HG03439 (cell line): ENCODE results near the gene NKAIN2.
"Not testable (repeated sequence)": the region's sequence is repeated elsewhere in the genome, so short reads cannot be mapped to it uniquely, and the experiment has no call there.

Experiments
- ATAC-seq: cut with Tn5 transposase; IDR thresholded peaks from one replicate; pipeline ENCODE4 v1.9.1; 2021; ENCODE audit warnings: mild to moderate bottlenecking, moderate library complexity; ENCODE audit not compliant: unreplicated experiment

NKAIN2 gene

DNA sequence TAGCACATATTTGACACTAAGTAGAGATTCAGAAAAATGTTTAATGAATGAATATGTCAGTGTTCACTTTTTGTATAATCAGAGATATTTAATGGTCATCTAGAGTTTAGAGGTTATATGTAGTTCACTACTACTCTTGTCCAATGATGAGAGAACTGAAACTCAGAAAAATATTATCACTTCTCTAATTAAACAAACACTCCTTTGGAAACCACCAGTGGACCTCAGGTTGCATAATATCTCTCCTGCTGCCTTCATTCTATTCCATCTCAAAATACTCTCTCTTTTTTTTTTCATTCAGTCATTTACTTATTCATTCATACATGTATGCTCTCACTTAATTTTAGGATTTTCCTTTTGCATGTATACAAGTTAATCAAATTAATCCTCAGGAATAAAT, 735.4 kb downstream of the NKAIN2 start:
- no peak for ATAC-seq

DNA sequence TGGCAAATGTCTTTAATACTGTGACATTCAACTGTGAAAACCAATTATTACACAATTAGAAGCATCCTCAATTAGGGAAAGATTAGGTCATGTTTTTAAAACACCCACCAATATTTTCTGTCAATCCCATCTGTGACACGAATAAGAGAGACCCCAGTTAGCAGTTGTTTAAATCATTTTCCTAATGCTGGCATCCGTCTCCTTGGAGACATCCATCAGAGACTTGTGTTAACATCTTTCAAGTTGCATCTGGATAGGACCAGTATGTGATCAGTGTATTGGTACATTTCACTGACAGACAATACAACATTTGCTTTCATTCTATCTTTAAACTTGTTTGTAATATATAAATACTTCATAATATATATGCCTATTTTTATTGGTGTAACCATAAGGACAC, 737.9 kb downstream of the NKAIN2 start:
- ATAC-seq, result no peak

DNA sequence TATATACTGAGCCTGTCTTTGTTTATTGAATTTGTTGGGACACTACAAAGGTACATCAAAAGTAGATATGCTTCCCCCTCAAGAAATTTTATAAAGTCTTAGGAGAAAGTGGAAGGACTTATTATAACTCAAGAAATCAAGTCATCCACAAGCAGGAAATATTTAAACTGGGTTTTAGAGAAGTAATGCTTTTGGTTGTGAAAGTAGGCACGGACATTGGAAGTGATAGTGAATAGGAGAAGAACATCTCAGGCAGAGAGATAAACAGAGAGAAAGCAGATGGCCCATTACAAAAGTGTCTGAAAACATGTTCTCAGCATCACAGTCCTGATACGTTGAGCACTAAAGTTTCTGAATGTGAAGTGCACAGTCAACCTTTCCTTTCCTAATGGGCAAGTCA, 742.9 kb downstream of the NKAIN2 start:
- ATAC-seq, result no peak

DNA sequence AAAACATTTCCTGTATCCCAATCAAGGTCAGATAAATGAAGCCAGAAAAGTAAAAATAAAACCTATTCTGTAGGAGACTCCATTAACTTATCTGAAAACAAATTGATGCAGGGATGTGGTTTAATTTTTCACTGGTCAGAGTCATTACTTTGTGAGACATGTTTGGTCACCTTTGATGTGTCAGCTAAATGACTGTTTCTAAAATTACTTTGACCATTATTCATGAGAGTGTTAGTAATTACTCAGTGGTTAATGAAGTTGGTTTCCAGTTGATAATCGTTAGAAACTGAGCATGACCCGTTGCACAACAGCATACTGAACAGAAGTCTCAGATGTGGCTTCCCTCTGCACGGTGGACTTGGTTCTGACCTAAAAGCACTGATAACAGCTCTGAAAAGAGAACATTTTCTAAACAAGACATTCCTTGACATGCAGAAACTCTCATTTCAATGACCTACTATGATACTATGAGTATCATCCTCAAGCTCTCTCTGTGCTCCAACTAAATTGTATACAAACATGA, 748.1 kb downstream of the NKAIN2 start:
- no peak for ATAC-seq

DNA sequence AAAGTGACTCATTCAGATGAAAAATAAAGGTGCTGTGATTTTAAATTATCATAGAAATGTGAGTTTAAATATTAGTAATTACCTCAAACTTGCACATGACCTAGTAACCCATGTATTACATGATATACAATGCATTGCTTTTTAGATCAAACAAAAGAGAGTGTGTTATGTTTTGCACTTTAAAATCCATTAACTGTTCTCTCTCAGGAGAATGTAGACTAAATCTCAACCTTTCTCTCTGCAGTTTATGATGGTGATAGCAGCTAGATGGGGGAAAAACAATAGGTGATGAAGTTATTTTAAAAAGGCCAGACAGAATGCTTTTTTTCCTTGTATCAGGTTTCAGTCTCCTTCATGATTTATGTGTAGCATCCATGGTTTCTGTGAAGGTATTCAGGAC, 754.2 kb downstream of the NKAIN2 start:
- no peak for ATAC-seq

DNA sequence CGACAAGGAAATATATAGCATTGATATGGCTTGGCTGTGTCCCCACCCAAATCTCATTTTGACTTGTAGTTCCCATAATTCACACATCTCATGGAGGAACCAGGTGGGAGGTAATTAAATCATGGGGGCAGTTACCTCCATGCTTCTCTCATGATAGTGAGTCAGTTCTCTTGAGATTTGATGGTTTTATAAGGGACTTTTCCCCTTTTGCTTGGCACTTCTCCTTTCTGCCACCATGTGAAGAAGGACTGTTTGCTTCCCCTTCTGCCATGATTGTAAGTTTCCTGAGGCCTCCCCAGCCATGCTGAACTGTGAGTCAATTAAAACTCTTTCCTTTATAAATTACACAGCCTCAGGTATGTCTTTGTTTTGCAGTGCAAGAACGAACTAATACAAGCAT, 756.4 kb downstream of the NKAIN2 start:
- ATAC-seq, result not testable (repeated sequence)

DNA sequence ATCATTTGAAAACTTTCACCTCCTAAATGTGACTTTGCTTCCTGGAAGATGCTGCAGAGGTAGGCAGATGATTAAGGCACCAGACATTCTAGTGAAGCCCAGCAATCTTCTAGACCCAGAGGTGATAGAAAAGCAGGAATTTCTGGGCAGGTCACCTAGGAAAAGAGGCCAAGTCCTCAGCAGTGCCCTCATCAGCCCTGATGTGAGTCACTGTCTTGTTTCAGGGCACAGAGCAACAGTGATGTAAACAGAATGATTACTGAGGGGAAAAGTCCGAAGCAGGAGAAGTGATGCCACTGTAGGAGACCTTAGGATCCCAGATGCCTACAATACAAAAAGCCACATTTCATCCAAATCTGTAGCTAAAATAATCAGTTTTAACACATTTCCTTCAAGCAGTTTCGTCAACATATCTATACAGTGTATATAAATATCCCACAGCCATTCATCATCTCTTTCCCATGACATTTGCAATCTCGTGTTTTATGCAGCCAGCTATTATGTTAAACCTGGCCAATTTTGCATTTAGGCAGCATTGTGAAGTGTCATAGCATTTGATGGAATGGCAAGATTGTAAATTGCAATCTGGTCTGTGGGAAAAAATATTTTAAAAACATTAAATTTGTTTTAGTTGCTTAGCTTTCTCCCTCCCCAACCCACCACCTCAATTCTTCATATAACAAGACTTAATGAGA, 757.4 kb downstream of the NKAIN2 start:
- no peak for ATAC-seq

DNA sequence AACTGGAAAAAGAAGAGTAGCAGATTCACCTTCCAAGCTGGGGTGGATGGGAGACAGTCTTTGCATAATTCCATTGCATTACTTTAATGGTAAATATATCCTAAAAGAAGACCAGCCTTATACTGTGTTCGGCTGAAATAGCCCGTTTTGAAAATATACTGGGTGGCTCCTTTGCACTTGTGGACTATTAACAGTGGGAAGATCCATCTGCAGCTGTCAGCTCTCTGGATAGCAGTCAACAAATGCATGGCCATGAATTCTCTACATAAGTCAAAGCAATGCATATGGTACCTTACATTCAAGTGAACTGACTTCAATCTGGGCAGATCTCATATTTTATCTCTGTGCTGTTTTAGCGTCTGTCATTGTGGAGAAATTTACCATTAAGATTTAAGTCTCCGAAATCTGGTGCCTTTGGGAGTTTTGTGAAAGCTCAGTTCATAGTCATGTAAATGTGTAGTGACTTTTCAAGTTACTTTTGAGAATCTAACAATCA, 758.0 kb downstream of the NKAIN2 start:
- no peak for ATAC-seq

DNA sequence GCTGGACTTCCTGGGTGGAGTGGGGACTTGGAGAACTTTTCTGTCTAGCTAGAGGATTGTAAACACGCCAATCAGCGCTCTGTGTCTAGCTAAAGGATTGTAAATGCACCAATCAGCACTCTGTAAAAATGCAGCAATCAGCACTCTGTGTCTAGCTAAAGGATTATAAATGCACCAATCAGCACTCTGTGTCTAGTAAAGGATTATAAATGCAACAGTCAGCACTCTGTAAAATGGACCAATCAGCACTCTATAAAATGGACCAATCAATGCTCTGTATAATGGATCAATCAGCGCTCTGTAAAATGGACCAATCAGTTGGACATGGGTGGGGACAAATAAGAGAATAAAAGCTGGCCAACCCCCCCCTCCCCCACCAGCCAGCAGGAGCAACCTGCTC, 760.5 kb downstream of the NKAIN2 start:
- ATAC-seq, result not testable (repeated sequence)

DNA sequence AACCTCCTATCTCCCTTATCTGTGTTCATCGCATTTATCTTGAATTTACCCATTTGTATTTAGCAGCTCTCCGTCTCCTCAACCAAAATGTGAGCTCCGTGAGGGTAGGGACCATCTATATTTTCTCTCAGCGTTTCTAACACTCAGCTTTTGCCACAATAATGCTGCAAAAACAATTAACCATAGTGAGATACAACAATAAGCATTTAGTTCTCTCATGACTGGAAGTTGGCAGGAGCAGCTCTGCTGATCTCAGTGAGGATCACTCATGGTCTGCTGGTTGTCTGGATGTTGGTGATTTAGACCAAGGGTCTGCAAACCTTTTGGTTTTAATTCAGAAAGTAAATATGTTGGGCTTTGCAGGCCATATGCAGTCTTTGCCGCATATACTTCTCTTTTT, 763.7 kb downstream of the NKAIN2 start:
- no peak for ATAC-seq

DNA sequence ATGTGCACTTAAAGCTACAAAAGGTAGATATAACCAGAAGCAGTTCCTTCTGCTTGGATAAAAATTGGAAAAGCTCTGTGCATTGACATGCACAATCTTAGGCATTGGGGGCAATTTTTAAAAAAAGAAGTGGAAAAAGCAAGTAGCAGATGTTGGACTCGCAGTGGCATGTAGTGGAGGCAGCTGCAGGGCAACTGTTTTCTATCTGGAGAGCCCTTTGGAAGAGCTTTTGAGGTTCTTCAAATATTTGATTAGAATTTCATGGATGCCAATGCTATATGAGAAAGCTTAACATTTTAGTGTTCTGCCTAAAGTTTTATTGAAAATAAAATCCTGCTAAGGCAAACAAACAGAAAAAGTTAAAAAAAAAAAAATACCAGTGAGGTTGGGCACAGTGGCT, 770.3 kb downstream of the NKAIN2 start:
- ATAC-seq, result no peak

DNA sequence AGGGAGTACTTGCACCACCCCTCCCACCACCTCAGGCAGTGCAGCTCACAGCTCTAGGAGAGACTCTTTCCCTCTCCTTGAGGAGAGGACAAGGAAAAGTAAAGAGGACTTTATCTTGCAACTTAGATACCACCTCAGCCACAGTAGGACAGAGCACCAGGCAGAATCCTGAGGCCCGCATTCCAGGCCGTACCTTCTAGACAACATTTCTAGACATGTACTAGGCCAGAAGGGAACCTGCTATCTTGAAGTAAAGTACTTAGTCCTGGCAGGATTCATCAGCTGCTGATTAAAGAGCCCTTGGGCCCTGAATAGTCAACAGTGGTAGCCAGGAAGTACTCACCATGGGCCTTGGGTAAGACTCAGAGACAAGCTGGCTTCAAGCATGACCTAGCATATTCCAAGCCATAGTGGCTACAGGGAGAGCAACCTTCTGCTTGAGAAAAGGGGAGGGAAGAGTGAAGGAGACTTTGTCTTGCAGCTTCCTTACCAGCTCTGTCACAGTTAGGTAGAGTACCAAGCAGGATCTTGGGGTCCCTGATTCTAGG, 774.1 kb downstream of the NKAIN2 start:
- ATAC-seq, result no peak

DNA sequence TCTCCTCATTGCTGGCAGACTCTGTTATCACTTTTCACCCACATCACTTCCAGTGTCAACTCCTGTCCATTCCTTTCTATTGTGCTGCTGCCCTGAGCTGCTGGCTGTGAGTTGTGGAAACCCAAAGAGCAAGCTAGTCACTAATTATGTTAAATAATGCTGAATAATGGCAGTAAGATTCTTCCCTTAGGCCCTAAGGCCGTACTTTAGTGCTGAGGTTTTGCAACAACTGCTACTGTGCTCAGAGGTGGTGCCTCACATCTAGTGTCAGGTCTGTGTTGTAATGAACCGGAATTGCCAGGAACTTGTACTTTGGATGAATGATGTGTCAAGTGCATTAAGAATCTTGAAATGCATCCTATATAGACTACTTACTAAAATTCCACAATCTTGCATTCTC, 786.3 kb downstream of the NKAIN2 start:
- no peak for ATAC-seq

DNA sequence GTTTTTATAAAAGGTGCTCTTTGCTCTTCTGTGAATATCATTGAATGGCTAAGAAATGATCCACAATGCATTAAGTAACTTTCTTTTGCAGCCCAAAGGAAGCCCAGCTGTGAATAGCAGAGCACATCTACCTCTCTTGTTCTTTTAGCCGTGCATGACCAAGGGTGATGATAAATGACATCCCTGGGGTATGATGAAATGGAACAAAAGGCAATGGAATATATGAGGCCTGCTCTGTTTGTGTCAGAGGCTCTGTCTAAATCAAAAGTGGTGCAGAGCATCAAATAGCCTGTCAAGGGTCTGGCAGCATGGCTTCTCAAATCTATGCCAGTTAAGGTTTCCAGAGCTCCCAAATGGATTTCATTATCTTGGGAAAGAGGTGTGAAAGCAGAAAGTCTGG, 796.0 kb downstream of the NKAIN2 start:
- ATAC-seq, result no peak

DNA sequence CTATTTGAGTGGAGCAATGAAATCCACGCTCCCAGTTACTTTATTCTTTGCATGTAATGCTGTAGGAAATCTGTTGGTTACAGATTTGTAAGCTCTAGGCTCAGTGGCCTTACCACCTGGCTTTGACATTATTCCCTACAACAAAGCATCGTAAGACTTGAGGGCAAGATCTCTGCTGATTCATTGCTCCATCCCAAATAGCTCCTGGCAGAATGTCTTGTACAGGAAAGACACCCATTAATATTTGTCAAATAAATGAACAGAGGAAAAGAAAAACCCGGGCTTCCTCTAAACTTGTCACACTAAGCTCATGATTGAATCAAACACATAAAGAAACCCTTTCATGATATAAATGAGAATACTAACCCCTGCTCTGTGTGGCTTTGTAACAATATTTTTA, 801.1 kb downstream of the NKAIN2 start:
- no peak for ATAC-seq

DNA sequence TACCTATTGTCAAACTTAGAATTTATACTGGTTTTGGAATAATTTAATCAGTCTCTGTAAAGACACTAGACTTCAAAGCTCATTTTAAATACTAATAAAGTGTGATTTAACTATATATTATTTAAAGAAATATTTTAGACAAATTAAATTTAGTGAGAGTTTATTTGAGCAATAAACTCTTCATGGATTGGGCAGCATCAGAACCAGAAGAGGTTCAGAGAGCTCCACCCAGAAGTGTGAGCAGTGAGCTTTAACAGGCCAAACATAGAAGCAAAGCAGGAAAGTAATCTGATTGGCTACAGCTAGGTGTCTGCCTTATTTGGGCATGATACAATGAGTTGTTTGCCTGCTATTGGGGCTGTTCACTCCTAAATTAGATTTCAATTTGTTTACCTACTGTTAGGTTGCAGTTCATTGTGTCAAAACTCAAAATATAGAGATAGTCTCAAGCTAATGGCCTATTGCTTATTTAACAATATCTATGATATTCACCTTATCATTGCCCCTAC, 803.5 kb downstream of the NKAIN2 start:
- no peak for ATAC-seq

DNA sequence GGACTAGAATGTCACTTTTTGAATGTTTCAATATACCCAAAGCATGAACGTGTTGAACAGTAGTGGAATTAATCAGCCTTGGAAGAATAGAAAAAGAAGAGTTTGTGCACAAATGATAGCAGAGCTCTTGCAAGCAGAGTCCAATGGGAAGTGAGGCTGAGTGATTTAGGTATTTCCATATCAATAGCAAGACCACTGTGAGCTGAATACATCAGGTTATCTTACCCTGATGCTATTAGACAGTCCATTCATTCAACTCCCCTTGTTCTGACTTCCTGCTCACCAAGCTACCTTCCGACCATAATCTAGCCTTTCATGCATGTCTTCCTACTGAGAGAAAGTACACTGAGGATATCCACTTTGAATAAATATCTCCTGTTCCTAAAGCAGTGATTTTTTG, 809.4 kb downstream of the NKAIN2 start:
- ATAC-seq, result no peak

DNA sequence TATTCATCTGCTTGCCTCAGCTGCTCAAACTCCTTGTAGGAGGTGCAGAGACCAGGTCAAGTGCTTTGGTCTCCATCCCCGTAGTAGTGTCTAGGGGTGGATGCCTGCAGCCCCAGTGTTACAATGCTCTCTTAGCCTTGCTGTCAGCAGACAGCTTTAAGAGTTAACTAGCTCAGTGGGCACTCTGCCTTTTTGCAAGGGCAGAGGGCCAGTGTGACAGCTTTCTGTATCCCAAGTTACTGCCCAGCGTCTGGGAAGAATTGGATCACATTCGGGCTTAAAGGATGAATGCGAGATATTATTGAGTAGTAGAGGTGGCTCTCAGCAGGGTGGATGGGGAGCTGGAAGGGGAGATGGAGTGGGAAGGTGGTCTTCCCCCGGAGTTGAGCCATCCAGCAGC, 818.7 kb downstream of the NKAIN2 start:
- no peak for ATAC-seq

DNA sequence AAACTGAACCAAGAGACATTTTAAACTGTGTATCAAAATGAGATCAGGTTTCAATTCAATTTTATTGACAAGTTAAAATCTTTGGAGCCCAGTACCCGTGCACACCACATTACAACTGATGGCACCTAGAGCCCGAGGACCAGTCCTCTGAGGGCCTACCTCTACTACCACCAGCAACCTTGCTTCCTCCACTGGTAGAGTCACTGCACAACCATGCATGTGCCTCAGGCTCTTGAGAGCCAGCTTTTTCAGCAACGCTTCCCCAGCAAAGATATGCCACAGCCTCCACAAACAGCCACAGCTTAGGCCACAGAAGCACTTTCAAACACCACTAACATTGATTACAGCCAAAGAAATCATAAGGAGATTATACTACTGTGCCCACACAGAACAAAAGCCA, 830.0 kb downstream of the NKAIN2 start:
- ATAC-seq, result no peak

DNA sequence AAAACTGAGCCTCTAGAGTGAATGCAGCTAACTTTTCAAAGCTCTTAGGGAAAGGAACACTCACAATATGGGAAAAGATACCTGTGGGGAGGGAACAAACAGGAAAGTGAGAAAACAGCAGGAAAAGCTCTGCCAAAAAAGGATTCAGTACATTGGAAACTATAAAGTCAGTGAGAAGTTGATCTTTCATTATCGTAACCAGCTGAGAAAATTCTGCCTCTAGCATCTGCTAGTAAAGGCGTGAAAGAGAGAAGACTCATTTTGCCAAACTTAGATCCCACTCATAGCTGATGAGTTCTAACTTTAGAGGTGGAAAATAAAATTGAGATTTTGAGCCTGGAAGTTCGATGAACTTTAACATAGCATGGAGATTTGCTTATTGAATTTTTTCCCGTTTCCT, 836.8 kb downstream of the NKAIN2 start:
- ATAC-seq, result no peak

DNA sequence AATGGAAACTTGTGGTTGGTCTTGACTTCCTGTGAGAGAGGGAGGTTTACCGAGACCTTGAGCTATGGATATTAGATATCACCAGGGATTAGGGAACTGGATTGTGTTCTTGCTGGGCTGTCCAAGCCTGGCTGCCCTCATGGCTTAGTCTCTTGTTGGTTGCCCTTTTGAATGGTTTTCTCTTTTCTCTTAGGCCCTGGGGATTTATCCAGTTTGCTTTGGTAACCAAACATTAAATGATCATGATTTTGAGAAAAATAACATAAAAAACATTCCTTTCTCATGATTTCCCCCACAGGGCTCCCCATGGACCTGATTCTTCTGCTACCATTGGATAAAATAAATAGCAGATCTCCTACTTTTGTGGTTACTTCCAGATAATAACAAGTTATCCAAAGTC, 852.2 kb downstream of the NKAIN2 start:
- no peak for ATAC-seq

DNA sequence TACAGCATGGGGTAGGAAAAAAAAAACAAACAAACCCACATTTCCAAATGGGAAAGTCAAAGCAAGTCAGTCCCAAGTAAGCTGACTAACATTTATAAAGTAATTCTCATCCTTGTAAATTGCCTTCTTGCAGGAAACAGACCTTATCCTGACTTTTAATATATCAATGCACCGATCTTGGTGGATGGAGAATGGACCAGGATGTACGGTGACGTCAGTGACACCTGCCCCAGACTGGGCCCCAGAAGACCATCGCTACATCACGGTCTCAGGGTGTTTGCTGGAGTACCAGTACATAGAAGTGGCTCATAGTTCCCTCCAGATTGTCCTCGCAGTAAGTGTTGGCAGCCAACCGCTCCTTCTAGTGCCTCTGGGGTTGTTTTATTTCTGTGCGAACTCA, 854.4 kb downstream of the NKAIN2 start:
- ATAC-seq, result no peak

DNA sequence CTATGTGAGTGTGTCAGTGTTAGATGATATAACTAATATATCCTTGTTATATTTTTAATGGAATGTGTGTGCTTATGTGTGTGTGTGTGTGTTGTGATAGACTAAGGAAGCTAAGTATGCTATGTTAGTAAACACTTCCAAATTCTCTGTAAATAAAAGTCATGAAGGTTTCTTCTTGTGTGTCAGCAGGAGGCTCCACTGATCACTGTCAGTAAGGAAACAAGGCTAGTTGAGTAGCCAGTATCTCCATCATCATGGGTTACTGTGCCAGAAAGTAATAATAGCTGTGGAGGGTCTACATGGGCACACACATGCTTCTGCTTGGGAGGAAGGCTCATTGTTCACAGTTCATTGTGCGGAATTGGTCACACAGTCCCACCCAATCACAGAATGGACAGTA, 855.8 kb downstream of the NKAIN2 start:
- no peak for ATAC-seq
